Stimulated activated CD8-positive, alpha-beta memory T cell treated with anti-CD3 and anti-CD28 coated beads, Interleukin-12 subunit alpha, Interleukin-12 subunit beta, amount 100 ng/mL, for 24 hours (primary cell): ENCODE measurements around the gene PNMA6A.
"Not testable (repeated sequence)": the region's sequence is repeated elsewhere in the genome, so short reads cannot be mapped to it uniquely, and the experiment has no call there.

Experiments used
- DNase-seq: peaks from one replicate; pipeline ENCODE4 v3.0.0-alpha.2; 2020; ENCODE audit errors: extremely low read depth

Gene PNMA6A

DNA sequence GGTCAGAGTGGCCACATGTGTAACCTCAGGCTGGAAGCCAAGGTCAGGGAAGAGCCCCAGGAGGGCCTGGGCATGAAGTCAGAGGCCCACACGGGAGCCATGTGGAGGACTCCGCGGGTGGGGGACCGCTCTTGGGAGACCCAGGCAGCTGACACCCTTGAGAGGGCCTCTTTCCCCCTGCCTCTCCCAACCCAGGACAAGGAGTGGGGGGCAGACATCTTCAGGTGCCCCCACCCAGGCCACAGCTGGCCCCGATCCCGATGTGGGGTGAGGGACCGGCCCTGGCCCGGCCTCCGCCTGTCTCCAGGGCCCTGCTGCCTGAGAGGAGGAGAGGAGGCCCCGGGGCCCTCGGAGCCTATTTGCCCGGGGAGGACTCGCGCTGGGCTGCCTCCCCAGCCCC is 3.1 kb downstream of the PNMA6A start:
- DNase-seq = no peak

DNA sequence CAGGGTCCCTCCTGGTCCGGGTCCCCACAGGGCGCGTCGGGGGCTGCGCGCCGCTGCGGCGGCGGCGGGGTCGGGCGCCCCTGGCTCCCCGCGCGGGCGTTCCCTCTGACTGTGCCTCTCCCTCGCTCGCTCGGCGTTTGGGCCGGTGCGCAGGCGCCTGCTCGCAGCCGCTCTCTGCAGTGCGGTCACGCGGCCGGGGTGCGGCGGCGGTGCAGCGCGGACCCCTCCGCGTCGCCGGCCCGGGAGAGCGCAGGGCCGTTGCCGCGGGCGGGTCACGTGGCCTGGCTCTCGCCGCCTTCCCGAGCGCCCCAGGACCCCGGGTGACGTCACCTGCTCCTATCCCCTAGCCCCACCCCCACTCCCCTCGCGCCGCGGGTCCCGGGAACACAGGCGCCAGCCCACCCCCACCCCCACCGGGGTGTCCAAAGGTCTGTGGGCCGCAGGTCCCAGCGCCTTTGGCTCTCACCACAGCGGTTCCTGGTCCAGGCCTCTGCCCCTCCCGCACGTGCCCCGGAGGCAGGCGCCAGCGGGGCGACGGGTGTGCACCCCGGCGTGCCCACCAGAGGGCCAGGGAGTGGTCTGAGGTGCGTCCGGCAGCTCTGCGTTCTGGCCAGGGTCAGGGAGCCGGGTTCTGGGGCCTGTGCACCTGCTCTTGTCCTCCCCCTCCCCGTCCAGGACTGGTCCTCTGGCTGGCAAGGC is 5.3 kb downstream of the PNMA6A start:
- DNase-seq = not testable (repeated sequence)

GRCh38 chrX:153083238-153083923 is 11.1 kb downstream of the PNMA6A start:
- not testable (repeated sequence) for DNase-seq

- no peak for DNase-seq
These were observed 30.2 kb downstream of the PNMA6A start for GRCh38 chrX:153102418-153102817.

- not testable (repeated sequence) for DNase-seq
These were observed 32.7 kb downstream of the PNMA6A start for GRCh38 chrX:153104959-153105358.

DNA sequence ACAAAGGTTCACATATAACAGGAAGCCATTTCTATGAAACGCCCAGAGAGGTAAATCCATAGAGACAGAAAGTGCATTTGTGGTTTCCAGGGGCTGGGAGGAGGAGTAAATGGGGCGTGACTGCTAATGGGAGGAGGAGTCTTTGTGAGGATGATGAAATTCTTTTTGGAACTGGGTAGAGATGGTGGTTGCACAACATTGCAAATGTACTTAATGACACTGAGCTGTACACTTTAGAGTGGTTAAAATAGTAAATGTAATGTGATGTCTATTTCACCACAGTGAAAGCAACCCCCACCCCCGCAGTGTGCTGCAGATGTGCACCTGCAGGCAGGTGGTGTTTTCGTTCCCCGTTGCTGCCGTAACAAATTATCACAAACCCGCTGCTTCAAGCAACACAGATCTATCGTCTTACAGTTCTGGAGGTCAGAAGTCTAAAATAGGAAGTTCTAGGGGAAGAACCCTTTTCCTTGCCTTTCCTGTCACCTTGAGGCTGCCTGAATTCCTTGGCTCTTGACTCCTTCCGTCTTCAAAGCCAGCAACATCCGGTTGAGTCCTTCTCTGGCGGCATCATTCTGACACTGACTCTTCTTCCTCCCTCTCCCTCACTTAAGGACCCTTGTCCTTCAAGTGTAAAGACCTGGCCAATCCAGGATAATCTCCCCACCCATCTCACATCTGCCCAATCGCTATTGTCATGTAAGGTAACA is 34.0 kb downstream of the PNMA6A start:
- not testable (repeated sequence) for DNase-seq

GRCh38 chrX:153110735-153111134 is 38.5 kb downstream of the PNMA6A start:
- DNase-seq = not testable (repeated sequence)

DNA sequence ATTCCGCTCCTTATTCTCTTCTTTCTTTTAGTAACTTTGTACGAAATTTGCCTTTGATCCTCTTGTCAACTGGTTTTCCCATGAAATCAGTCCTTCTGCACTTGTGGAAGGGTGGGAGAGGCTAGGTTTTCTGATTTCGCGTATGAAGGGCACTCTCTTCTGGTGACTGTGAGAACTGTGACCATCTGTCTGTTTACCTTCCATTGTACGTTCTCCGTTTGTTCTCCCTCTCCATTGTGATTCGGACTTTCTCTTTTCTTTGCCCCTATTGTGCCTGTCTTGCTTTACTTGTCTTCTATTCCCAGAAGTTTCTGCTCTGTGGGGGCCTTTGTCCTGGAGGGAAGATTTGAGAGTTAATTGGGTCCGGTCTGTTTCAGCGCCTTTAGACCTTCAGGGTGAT is 41.6 kb downstream of the PNMA6A start:
- not testable (repeated sequence) for DNase-seq

DNA sequence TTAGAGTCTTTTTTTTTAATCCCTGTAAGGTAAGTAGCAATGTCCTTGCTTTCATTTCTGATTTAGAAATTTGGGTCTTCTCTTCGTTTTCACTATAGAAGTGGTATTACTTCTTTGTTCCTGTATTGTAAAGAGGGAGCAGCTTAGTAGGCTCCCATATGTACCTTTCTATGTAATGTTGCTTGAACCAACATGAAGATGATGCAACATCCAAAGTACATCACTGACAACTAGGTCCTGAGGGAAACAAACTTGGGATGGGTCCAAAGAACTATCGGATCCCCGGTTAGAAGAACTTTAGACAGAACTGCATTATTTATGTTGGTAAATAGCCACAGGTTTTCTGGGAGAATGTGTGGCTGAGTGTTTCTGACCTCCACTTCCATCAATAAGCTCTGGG is 45.5 kb downstream of the PNMA6A start:
- not testable (repeated sequence) for DNase-seq

- DNase-seq = not testable (repeated sequence)
These were observed 48.0 kb downstream of the PNMA6A start for GRCh38 chrX:153120230-153120629.

- DNase-seq = not testable (repeated sequence)
These were observed 51.2 kb downstream of the PNMA6A start for GRCh38 chrX:153123468-153123867.
